A549 treated with AZD9567 at 1 μM for 4 hours (cell line): ENCODE measurements around the gene VIT. TPM values are rescaled to one million over a fixed set of nuclear protein-coding genes. Genes with fewer than 3 reads are reported as not detected.

Experiments
- total RNA-seq: library from RNA; stranded (reverse); fragments of 200-300 nt; extraction: Qiagen RNA extraction; gene quantifications from 5 replicates; pipeline ENCODE4 v1.2.3, GENCODE V29; 2022; ENCODE audit not compliant: insufficient read depth

The VIT gene, protein sequence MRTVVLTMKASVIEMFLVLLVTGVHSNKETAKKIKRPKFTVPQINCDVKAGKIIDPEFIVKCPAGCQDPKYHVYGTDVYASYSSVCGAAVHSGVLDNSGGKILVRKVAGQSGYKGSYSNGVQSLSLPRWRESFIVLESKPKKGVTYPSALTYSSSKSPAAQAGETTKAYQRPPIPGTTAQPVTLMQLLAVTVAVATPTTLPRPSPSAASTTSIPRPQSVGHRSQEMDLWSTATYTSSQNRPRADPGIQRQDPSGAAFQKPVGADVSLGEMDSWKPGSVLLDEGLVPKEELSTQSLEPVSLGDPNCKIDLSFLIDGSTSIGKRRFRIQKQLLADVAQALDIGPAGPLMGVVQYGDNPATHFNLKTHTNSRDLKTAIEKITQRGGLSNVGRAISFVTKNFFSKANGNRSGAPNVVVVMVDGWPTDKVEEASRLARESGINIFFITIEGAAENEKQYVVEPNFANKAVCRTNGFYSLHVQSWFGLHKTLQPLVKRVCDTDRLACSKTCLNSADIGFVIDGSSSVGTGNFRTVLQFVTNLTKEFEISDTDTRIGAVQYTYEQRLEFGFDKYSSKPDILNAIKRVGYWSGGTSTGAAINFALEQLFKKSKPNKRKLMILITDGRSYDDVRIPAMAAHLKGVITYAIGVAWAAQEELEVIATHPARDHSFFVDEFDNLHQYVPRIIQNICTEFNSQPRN
- total RNA-seq: 0.05 TPM in 1 of 5 replicates, not detected in the others

DNA sequence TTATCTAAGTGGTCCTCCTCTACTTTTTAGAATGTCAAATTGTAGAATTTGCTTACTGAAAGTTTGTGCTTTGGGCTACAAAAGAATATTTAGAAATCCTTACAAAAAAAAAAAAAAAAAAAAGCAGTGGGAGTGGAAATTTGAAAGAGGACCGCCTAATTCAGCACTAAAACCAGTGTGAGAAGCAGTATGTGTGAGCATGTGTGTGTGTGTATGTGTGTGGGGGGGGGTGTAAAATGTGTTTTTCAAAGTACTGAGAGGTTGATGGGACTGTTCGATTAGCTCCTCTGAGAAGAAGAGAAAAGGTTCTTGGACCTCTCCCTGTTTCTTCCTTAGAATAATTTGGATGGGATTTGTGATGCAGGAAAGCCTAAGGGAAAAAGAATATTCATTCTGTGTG, at the start of gene VIT:
Gene VIT, plus strand, starts transcription at position 175 of the 400 bp plus-strand sequence. CDS start 19,664 bp downstream, outside the sequence.

Other genes with a start within 250 kb of the VIT start
- gene FEZ2, start 98.5 kb upstream of the VIT start, total RNA-seq: 38.2 to 60.3 TPM (median 39.7 TPM) in 5 replicates